Effector CD8-positive, alpha-beta T cell (primary cell): ENCODE data around the gene ANKRD11.
"Not testable (repeated sequence)": the region's sequence is repeated elsewhere in the genome, so short reads cannot be mapped to it uniquely, and the experiment has no call there.

ENCODE experiments used
- DNase-seq: peaks from one replicate; lab custom pipeline; 2025; lab: John Stamatoyannopoulos, UW

The ANKRD11 gene

DNA sequence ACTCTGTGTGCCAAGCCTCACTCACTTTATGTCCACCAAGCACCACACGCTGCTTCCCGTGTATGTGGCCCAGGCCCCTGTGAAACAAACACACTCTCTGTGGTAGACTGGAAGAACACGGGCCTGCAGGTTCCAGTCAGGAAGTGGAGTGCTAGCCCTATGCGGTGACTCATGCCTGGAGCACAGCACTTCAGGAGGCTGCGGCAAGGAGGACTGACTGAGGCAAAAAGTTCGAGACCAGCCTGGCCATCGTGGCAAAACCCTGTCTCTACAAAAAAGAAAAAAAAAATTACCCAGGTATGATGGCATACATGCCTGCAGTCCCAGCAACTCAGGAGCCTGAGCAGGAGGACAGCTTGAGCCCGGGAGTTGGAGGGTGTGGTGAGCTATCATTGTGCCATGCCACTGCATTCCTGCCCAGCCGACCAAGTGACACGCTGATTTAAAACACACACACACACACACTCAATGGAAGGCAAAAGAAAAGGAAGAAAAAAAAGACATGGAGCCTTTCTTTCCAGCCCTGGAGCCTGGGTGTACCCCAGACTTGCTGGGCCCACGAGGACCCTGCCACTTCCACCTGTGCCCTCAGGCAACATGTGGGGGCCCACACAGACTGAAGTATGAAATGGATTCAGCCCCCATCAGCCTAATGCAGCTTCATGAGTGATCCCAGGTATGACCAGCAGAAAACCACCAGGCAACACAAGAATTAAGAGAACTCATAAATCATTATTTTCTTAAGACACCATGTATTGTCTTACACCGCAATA is 126.6 kb downstream of the ANKRD11 start:
- DNase-seq, result no peak

DNA sequence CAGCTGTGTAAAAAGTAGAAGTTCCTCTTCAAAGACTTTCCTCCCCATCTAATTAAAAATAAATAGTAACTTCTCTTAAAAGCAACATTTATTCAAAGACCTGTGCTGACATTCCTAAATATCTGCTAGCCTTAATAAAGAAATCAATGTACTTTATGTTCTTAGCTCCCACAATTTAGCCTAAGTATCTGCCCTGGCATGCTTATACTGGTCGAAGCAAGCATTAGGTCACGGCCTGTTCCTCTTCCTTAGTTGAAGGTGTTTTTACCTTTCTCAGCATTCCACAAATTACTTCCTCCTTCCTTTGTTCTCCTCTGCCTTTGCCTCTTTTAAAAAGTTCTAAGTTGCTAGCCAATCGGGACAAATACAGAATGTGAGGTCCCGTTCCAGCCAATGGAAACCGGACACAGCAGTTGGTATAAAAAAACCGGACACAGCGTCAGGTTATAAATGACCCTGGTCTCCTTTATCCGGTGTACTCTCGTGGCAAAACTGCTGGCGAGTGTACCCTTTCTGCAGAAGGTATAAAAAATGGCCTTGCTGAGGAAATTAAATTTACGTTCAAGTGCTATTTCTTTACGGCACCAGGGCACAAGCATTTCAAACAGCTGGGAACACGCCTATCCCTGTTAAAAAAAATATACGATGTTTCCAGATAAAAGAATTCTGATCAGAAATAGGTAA is 127.7 kb downstream of the ANKRD11 start:
- not testable (repeated sequence) for DNase-seq

DNA sequence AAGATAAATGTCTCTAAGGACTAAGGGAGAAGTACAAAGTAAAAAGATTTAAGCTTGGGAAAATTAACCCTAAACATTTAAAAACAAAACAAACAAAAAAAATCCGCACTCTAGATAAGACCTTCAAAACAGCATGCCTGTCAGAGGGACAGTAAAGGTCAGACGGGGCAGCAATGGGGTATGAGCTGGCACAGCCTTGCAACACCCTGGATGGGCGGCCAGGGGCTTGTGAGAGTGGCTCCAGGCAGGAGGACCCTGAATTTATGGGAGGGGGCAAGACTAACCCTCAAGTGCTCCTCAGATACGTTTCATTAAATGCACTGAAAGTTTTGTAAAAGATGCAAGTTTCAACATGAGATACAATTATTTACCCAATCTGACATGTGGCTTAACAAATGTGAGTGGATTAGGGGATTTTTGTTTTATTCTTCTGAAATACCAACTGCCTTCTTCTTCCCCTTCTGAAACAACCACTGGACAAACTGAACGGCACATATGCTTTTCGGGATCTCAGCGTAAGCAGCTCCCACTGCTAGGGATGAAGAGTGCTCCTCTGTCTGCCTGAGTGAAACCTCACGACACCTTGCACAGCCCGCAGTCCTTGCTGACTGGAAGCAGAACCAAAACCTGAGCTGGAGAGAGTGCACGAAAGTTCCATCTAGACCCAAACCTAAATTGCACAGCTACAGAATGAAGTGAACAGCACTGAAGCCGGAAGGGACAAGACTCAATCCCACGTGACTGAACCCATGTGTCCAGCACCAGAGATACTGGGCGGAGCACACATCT is 128.4 kb downstream of the ANKRD11 start:
- DNase-seq, result no peak

DNA sequence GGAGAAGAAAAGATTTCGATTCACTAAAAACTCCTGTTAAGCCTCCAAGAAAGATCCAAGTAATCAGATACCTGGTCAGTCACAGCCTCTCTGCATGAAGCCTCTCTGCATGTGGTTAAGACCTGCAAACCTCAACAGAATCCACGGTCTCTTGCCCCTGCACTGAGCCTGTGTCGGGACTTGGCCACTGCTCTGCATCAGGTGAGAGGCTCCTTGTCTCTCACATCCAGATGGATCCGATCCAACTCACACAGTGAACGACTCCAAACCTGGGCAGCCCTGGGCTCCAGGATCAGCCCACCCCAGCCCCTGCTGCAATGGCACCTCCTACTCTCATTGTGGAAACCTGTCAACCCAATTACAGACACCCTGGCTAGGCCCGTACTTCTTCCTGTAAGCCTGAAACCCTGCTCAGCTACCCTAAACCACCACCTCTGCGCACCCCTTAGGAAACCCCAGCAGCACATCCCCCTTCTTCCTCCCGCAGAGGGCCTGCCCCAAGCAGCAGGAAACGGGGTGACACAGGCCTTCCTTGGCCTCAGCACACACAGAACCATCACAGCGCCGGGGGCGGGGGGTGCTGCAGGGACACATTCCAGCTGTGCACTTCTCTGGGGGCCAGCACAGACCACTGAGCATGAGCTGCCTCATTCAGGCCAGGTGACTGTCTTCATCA is 129.5 kb downstream of the ANKRD11 start:
- DNase-seq, result peak; percentile 44

DNA sequence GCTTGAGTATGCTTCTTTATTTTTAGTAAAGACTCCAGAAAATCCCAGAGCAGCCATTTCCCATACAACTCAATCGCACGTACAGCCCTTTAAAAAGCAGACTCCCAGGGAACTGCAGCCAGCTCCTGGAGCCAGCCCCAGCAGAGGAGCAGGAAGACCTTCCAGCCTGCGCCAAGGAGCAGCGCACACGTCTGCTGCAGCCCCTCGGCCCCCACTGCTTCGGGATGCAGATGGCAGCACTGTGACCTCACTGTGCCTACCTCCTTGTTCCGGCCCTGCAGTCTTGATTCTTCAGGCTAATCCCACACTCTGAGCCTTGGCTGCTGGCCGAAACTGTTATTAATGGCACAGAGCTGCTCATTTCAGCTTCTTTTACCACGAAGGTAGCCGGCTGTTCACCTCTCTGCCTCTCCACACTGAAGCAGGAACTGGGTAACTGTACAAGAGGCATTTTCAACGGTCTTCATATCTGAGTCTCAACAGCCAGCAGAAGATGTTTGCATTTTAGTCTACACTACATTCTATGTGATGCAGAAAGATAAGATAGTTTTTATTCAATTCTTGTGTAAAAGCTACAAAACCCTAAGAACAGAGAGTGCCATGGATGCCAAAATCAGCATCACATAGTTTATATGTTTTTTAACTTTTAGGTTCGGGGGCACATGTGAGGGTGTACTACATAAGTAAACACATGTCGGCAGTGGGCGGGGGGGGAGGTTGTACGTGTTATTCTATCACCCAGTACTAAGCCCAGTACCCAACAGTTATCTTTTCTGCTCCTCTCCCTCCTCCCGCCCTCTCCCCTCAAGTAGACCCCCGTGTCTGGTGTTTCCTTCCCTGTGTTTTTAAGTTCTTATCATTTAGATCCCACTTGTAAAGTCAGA is 130.9 kb downstream of the ANKRD11 start:
- no peak for DNase-seq

DNA sequence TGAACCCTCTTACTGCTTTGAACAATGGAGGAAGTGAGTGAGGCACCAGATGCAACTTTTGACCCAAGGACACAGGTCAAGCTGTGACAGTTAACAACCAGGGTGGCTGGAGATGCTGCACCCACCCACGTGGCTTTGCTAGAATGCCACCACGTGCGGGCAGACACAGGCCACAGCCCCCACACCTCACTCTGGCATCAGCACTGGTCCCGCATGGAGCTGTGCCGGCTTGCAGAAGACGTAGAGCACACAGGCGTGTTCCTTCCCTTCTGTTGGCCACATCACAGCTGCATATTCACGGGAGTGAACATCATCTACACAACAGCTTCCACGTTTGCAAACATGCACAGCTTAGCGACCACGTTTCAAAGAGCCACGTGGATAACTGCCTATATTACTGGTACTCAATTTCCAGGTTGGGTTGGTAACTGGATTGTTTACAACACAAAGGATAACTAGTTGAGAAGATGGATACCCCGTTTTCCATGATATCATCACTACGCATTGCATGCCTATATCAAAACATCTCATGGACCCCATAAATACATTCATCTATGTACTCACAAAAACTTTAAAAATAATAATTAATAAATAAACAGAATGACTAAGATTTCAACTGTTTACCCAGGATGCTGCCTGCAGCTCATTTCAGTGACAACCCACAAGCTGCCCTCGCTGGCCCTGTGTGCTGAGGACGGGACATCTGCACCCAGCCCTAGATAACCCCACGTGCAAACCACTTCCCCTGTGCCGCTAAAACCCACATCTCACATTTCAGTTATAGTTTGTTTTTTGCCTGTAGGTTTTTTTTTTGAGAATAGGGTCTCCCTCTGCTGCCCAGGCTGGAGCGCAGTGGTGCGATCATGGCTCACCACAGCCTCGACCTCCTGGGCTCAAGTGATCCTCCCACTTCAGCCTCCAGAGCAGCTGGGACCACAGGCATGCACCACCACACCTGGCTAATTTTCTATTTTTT is 132.0 kb downstream of the ANKRD11 start:
- no peak for DNase-seq

DNA sequence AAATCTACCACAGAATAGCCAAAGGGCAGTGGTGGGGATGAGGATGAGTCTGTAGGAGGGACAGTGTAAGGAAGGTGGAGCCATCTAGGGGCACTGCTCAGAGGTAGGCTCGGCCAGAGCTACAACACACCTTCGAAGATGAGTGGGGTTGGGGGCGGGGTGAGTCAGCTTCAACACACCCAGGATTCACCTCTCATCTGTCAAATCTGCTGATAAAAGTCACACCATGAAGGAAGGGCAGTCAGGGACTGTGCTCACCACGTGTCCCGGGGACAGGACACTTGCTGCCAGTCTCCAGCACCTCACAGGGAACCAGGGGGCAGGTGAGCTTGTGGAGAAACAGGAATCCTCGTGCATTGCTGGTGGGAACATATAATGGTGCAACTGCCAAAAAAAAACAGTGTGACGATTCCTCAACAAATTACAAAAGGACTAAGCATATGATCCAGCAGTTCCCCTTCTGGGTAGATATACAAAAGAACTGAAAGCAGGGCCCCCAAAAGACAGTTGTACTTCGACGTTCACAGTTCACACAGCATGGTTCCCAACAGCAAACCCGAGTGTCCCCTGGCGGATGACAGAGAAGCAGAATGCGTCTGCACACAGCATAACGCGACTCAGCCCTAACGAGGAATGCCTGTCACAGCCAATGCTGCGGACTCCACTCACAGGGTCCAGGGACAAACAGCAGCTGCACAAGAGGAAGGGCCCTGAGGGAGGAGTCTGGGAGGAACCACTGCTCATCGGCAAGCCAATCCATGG is 133.1 kb downstream of the ANKRD11 start:
- no peak for DNase-seq

DNA sequence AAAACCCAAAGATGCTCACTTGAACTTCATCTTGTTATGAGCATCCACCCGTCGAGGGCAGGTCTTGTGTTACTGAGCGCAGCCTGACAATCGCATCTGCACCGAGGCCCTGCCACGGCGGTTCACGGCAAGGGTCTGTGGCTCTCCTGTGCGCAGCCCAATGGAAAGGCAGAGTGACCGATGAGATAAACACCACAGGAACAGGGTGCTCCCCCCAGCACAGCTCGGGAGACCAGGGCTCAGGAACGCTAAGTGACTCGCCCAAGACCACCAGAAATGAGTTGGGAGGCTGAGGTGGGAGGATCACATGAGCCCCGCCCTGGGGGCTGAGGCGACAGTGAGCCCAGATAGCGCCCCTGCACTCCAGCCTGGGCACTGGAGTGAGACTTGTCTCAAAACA is 134.7 kb downstream of the ANKRD11 start:
- DNase-seq, result no peak

DNA sequence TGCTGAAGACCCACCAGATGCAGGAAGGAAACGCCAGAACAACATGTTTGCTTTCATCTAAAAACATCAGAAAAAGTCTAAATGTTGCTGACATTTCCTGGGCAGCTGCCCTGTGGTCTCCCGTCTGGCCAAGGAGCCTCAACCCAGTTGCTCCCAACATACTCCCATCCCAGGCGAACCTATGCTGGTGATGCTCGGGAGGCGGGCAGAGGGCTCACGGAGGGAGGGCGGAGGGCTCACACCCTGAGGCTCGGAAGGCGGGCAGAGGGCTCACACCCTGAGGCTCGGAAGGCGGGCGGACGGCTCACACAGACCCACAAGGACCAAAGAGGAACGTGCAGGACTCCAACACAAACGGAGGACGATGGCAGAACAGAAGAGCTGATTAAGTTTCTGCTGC is 135.4 kb downstream of the ANKRD11 start:
- no peak for DNase-seq

DNA sequence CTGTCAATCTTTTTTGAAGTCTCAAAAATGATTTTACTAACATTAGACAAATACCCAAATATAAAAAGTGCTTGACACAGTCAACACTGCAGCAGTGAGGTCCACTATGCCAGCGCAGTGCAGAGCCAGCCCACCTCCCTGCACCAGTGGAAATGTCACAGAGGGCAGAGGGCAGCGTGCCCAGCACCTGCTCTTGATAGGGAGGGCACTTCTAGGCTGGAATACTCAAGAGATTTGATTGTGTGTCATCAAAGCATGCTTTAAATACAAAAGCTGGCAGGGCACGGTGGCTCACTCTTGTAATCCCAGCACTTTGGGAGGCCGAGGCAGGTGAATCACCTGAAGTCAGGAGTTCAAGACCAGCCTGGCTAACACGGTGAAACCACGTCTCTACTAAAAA is 136.0 kb downstream of the ANKRD11 start:
- DNase-seq, result no peak

DNA sequence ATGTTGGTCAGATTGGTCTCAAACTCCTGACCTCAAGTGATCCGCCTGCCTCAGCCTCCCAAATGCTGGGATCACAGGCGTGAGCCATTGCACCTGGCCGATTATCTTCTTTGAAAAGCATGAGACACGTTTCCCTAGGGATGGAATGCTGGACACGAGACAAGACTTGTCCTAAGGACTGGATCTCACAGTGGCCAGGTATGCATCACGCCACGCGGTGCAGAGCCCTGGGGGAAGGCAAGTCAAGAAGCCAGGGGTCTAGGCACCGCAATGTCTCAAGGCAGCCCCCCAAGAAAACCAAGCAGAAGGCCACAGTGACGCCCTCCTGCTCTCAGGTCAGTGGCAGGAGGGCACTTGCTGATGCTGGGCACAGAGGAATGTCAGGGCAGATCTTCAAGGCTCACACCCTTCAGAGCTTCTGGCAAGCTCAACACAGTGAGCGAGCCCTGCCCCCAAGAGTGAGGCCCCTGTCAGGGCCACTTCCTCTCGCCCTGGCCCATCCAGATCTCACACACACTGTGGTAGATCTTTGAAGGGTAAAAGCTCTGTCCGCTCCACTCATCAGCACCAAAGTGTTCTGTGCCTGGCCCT is 138.2 kb downstream of the ANKRD11 start:
- DNase-seq, result no peak

DNA sequence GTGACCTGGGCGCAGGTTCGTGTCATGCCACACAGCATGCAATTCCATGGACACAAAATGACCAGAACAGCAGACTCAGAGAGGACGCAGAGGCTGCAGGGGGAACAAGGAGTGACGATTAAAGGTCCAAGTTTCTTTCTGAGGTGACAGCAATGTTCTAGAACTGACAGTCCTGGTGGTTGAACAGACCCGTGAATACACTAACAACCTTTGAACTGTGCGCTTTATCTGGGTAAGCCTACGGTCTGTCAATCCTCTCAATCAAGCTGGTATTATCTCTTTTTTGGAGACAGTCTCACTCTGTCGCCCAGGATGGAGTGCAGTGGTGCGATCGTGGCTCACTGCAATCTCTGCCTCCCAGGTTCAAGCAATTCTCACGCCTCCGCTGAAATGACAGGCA is 138.7 kb downstream of the ANKRD11 start:
- DNase-seq, result no peak

DNA sequence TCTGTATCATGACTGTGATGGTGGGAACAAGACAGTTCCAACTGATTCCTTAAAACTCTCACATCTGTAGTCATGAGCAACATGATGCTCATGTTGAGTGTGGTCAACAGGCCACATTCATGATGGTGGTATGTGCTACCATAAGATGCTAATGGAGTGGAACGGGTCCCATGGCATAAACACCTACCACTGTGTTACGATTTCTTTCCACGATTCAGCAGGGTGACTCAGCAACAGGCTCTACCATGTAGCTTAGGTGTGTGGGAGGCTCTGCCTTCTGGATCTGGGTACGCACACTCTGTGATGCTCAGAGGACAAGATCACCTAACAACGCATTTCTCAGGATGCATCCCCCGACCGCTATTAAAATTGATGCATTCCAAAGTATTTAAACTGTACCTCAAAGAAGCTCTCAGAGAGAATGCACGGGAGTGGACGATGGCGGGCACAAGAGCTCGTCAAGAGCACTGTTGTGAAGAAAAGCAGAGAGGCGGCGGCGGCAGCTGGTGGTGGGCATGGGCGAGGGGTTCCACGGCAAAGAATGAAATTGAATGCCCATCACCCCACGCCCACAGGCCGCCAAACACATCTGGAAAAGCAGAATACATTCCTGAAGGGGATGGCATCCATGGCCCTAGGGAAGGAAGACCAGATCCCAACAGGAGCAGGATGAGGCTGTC is 139.5 kb downstream of the ANKRD11 start:
- DNase-seq, result no peak

DNA sequence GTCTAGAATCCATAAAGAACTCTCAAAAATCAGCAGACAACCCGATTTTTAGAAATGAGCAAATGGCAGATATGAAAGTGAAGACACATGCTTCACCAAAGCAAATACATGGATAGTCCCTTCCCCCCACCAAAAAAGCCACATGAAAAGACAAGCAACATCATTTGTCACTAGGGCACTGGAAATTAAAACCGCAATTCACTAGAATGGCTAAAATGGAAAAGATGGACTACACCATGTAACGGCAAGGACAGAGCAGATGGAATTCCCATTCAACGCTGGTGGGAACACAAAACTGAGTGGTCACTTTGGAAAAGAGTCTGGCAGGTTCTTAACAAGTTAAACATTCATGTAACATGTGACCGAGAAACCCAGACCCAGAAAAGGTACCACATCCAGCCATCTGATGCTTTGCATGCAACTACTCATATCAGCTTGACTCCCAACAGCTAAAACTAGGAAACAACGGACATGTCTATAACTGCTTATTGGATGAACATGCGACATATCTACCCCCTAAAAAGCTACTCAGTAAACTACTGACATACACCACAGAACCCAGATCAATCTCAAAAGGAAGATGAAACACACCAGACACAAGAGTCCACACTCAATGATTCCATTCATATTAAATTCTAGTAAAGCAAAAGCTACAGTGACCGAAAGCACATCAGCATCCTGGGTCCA is 140.3 kb downstream of the ANKRD11 start:
- no peak for DNase-seq

DNA sequence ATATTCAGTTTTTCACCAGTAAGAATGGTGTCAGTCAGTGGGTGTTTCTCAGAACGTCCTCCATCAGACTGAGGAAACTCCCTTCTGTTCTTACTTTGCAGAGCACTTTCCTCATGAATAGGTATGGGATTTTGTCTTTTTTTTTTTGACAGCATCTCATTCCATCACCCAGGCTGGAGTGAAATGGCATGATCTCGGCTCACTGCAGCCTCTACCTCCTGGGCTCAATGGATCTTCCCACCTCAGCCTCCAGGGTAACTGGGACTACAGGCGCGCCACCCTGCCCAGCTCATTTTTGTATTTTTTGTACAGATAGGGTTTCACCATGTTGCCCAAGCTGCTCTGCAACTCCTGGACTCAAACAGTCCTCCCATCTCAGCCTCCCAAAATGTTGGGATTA is 142.6 kb downstream of the ANKRD11 start:
- no peak for DNase-seq

DNA sequence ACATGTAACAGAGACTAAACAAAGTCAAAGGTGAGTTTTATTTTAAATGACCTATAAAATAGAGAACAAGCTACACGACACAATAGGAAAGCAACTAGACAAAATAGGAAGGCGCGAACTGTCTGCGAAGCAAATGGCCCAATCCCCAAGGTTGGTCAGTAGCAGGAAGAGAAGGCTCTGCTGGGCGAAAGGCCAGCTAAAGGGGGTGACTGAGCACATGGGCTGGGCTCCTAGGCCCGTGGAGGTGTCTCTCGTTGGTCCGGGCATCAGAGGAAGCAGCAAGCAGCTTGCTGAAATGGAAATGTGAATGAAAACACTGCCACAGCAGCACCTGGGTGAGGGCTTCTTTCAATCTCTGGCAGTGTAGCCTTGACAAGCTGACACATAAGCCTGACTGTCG is 143.5 kb downstream of the ANKRD11 start:
- DNase-seq, result no peak

DNA sequence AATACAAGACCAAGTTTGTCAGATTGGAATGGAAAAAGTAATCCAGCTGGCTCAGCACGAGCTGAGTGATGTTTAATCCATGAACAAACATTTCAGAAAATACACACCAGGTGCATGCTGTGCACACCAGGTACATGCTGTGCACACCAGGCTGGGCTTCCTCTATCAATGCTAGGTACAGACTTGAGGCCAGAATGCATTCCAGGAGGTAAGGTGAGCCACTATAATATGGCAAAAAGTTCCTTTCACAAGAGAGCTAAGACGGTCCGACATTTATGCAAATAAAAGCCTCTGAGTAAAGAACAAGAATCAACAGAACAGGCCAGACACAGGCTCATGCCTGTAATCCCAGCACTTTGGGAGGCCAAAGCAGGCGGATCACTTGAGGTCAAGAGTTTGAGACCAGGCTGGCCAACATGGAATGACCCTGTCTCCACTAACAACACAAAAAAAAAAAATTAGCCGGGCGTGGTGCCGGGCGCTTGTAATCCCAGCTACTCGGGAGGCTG is 144.7 kb downstream of the ANKRD11 start:
- no peak for DNase-seq
